NT2/D1 (cell line): ENCODE data around the gene RNF130.
"Not testable (repeated sequence)": the region's sequence is repeated elsewhere in the genome, so short reads cannot be mapped to it uniquely, and the experiment has no call there.

ENCODE experiments used
- DNase-seq: peaks from one replicate; pipeline ENCODE4 v3.0.0-alpha.2; 2011; ENCODE audit warnings: low read depth, low spot score
- H3K27me3 ChIP-seq: 2 replicates; pipeline ENCODE4 v1.6.0; 2011; ENCODE audit warnings: mild to moderate bottlenecking; ENCODE audit not compliant: insufficient read length, insufficient read depth
- H3K36me3 ChIP-seq: 2 replicates; pipeline ENCODE4 v1.6.1; 2011; ENCODE audit warnings: mild to moderate bottlenecking, low read length, mixed read lengths; ENCODE audit not compliant: insufficient read depth, insufficient read length
- H3K4me1 ChIP-seq: 2 replicates; pipeline ENCODE4 v1.5.1; 2011; ENCODE audit not compliant: insufficient read depth, insufficient read length
- H3K4me3 ChIP-seq: 2 replicates; pipeline ENCODE4 v1.5.1; 2011; ENCODE audit warnings: low read depth; ENCODE audit not compliant: insufficient read length
- H3K9ac ChIP-seq: 2 replicates; pipeline ENCODE4 v1.6.0; 2011; ENCODE audit warnings: low read depth; ENCODE audit not compliant: insufficient read length
- H3K9me3 ChIP-seq: 2 replicates; pipeline ENCODE4 v1.5.1; 2011; ENCODE audit warnings: mild to moderate bottlenecking, low read length; ENCODE audit not compliant: insufficient read depth
- SUZ12 ChIP-seq: IDR thresholded peaks from 2 replicates; pipeline ENCODE4 v1.6.1; 2011; ENCODE audit not compliant: insufficient read length, insufficient read depth; ENCODE audit errors: extremely low read depth
- YY1 ChIP-seq: IDR thresholded peaks from 2 replicates; pipeline ENCODE4 v1.6.1; 2011; ENCODE audit not compliant: insufficient read length, insufficient read depth
- ZNF274 ChIP-seq: IDR thresholded peaks from 2 replicates; pipeline ENCODE4 v1.6.1; 2011; ENCODE audit warnings: mild to moderate bottlenecking, low read depth, low read length

The RNF130 gene

DNA sequence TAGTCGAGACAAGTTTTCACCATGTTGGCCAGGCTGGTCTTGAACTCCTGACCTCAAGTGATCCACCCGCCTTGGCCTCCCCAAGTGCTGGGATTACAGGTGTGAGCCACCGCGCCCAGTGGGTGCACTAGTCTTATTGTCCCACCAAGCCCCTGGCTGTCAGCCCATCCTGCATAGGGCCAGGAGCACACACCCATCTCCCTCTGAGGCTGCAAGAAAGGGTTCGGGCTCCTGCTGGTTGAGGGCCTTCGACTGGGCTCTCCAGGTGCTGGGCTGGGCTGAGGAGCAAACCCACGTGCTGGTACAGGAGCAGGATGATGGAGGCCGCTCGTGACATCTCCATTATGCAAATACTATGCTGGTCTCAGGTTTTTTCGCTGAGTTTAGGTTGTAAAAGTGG lies 25.1 kb upstream of the RNF130 start:
- no peak overlapping the region for H3K9ac ChIP-seq
- TF ChIP-seq YY1 (no peak), SUZ12 (no peak), ZNF274 (no peak)
- H3K36me3 ChIP-seq, result no peaks in the 10 kb centered on the region
- no peak for DNase-seq
- H3K4me1 ChIP-seq, result peaks cover 4% of the 10 kb centered on the region
- H3K27me3 ChIP-seq, result no peaks in the 10 kb centered on the region
- H3K9me3 ChIP-seq, result no peaks in the 10 kb centered on the region; the same call in 1 of the 2 replicates
- no peak overlapping the region for H3K4me3 ChIP-seq

DNA sequence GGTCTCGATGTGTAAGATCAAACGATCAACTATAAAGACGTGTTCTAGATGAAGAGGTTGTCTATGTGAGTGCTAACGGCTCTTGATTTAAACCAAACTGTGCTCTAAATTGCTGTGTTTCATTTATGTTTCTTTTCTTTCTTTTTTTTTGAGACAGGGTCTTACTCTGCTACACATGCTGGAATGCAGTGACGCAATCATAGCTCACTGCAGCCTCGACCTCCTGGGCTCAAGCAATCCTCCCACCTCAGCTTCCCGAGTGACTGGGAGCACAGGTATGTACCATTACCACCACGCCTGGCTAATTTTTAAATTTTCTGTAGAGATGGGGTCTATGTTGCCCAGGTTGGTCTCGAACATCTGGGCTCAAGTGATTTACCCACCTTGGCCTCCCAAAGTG lies 24.0 kb upstream of the RNF130 start:
- TF ChIP-seq SUZ12 (no peak), YY1 (no peak), ZNF274 (no peak)
- no peak for DNase-seq
- H3K36me3 ChIP-seq, result no peaks in the 10 kb centered on the region
- no peak overlapping the region for H3K9ac ChIP-seq
- no peaks in the 10 kb centered on the region for H3K27me3 ChIP-seq
- no peaks in the 10 kb centered on the region; the same call in 1 of the 2 replicates for H3K9me3 ChIP-seq
- H3K4me1 ChIP-seq, result peaks cover 4% of the 10 kb centered on the region
- no peak overlapping the region for H3K4me3 ChIP-seq

DNA sequence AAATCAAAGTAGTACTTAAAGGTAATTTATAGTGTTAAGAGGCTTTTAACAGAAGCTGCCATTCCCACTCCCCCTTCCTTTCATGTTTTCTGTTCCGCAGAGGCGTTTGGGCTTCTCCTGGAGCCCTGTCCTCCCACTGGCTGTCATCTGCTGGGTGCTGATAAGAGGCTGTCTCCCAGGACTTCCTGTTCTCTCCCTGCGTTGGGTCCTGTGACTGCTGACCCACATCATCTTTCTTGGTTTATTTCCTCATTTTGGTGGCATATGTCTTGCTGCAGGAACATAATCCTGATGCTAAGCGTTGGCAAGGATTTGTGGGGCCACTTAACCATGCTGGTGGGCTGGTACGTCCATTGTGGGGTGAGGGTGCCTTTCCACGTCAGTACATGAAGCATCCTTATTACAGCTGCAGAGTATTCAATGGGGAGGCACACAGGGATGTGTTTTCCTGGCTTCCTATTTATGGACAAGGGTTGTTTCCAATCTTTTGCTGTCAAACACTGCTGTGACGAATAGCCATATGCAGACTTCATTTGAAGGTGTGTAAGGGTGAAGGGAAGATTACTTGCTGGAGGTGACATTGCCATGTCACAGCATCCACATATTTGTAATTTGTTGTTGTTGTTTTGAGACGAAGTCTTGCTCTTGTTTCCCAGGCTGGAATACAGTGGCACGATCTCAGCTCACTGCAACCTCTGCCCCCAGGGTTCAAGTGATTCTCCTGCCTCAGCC lies 22.3 kb upstream of the RNF130 start:
- no peak for TF ChIP-seq SUZ12
- TF ChIP-seq ZNF274, result no peak
- TF ChIP-seq YY1, result no peak
- Histone ChIP-seq H3K9ac (no peak overlapping the region), H3K4me1 (peaks cover 4% of the 10 kb centered on the region), H3K9me3 (no peaks in the 10 kb centered on the region; the same call in 1 of the 2 replicates), H3K27me3 (no peaks in the 10 kb centered on the region), H3K4me3 (no peak overlapping the region), H3K36me3 (no peaks in the 10 kb centered on the region)
- no peak for DNase-seq

DNA sequence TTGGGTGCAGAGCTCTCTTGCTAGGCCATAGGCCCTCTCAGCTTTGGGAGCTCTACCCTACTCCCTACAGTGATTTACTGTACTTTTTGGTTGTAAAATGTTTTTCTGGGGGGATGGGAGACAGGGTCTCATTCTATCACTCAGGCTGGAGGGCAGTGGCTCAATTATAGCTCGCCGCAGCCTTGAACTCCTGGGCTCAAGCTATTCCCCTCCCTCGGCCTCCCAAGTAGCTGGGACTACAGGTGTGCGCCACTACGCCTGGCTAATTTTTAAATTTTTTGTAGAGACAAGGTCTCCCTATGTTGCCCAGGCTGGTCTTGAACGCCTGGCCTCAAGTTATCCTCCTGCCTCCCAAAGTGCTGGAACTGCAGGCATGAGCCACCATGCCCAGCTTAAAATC lies 21.7 kb upstream of the RNF130 start:
- peaks cover 4% of the 10 kb centered on the region for H3K4me1 ChIP-seq
- no peak overlapping the region for H3K4me3 ChIP-seq
- TF ChIP-seq ZNF274 (no peak), SUZ12 (no peak), YY1 (no peak)
- DNase-seq, result no peak
- H3K9me3 ChIP-seq, result no peaks in the 10 kb centered on the region
- H3K27me3 ChIP-seq, result no peaks in the 10 kb centered on the region
- H3K9ac ChIP-seq, result no peak overlapping the region
- H3K36me3 ChIP-seq, result no peaks in the 10 kb centered on the region

DNA sequence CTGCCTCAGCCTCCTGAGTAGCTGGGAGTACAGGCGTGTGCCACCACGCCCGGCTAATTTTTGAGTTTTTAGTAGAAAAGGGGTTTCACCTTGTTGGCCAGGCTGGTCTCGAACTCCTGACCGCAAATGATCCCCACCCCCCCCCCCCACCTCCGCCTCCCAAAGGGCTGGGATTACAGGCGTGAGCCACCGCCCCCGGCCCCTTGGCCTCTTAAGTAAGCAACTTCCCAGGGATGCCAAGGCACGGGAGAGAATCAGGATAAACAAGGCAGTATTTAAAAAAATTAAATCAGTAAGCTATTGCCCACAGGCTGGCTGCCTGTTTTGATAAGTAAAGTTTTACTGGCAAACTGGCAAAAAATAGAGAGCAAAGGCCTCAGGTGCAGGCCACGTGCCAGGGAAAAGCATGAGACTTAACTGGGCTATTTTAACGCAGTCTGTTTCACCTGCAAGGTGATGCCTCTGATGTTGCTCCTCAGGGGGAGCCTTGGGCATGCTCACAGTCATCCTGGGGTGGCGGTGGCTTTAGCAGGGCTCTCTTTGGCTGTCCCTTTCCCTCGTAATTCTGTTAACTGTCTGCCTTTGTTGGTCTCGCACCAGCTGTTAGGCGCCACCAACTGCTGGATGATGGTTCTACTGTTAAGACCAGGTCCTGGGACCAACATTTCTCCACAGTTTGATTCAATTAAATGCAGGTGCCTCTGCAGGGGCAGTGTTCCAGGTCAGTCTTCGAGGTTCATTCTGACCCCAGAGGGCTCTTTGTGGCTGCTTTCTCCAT lies 19.4 kb upstream of the RNF130 start:
- Histone ChIP-seq H3K36me3 (no peaks in the 10 kb centered on the region), H3K9me3 (no peaks in the 10 kb centered on the region; the same call in 1 of the 2 replicates), H3K4me3 (no peak overlapping the region), H3K27me3 (no peaks in the 10 kb centered on the region), H3K9ac (no peak overlapping the region), H3K4me1 (peaks cover 4% of the 10 kb centered on the region)
- no peak for DNase-seq
- no peak for TF ChIP-seq SUZ12
- no peak for TF ChIP-seq YY1
- no peak for TF ChIP-seq ZNF274

DNA sequence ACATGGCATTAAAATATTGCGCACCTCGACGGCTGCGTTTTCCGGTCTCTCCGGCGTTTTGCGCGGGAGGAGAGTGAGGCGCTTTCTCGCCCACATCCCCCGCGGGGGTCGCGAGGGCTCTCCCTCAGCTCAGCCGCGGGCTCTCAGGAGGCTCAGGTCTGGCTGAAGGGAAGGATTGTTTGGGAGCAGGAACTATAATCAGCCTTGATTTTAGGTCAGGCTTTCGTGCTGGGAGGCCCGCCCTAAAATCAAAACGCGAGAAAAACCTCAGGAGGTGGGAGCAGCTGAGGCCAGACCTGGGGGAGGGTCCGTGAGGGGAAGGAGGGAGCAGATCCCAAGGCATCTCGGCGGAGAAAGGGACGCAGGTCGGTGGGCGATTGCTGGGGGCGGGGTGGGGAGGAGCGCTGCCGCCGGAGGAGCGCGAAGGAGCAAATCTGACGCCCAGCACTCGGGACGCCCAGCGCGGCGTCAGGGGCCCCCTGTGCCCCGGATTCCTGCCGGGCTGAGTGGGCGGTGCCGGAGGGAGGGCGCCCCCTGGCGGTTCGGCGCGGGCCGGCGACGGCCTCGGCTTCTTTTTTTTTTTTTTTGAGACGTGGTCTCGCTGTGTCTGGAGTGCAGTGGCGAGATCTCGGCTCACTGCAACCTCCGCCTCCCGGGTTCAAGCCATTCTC lies 18.7 kb upstream of the RNF130 start:
- Histone ChIP-seq H3K36me3 (no peaks in the 10 kb centered on the region), H3K9ac (peak overlapping the region; percentile 74), H3K4me1 (peaks cover 4% of the 10 kb centered on the region), H3K27me3 (no peaks in the 10 kb centered on the region), H3K4me3 (peak overlapping the region; percentile 19), H3K9me3 (no peaks in the 10 kb centered on the region; the same call in 1 of the 2 replicates)
- TF ChIP-seq SUZ12 (no peak), ZNF274 (no peak), YY1 (no peak)
- peak; percentile 84 for DNase-seq

DNA sequence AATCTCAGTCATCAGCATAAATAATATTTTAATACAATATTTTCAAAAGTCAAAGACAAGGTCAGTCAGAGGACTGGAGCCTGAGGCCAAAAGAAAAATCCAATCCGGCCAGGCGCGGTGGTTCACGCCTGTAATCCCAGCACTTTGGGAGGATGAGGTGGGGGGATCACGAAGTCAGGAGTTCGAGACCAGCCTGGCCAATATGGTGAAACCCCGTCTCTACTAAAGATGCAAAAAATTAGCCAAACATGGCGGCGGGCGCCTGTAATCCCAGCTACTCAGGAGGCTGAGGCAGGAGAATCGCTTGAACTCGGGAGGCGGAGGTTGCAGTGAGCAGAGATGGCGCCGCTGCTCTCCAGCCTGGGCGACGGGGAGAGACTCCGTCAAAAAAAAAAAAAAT lies 18.1 kb upstream of the RNF130 start:
- H3K4me1 ChIP-seq, H3K9me3 ChIP-seq, H3K36me3 ChIP-seq, H3K27me3 ChIP-seq, DNase-seq: not testable (repeated sequence)
- peak overlapping the region; percentile 19 for H3K4me3 ChIP-seq
- H3K9ac ChIP-seq, result peak overlapping the region; percentile 74
